Keratinocyte (primary cell): Measurements from ENCODE around the gene HLA-DOB. TPM values are rescaled to one million over a fixed set of nuclear protein-coding genes. Genes with fewer than 3 reads are reported as not detected.

ENCODE experiments used
- DNase-seq: peaks from one replicate; pipeline ENCODE4 v3.0.0-alpha.2; 2011; ENCODE audit warnings: low read depth, missing footprints, low spot score
- FAIRE-seq: peaks from 2 replicates; lab custom pipeline; 2011; peaks lifted over from hg19 to GRCh38; lab: Jason Lieb, UNC
- H2AFZ ChIP-seq: 2 replicates; pipeline ENCODE4 v1.6.0; 2012; ENCODE audit warnings: low read length, control low read depth, inconsistent platforms; ENCODE audit not compliant: control insufficient read depth
- H3K27ac ChIP-seq: 2 replicates; pipeline ENCODE4 v1.5.1; 2011; ENCODE audit warnings: low read length; ENCODE audit not compliant: control insufficient read depth, insufficient read depth
- H3K27me3 ChIP-seq: 3 replicates; pipeline ENCODE4 v1.6.0; 2011; ENCODE audit warnings: low read length; ENCODE audit not compliant: control insufficient read depth, insufficient read depth; ENCODE audit errors: extremely low read depth
- H3K36me3 ChIP-seq, 2 experiments: 2 replicates in 1 of 2; 3 replicates in 1 of 2; pipeline ENCODE4 v1.5.1; 2011; ENCODE audit warnings: low read length in 2 of 2, mild to moderate bottlenecking in 1 of 2; ENCODE audit not compliant: control insufficient read depth in 2 of 2, insufficient read depth in 2 of 2; ENCODE audit errors: extremely low read depth in 1 of 2
- H3K4me1 ChIP-seq: 3 replicates; pipeline ENCODE4 v1.5.1; 2011; ENCODE audit warnings: low read length; ENCODE audit not compliant: control insufficient read depth, insufficient read depth; ENCODE audit errors: extremely low read depth
- H3K4me2 ChIP-seq: 3 replicates; pipeline ENCODE4 v1.6.0; 2011; ENCODE audit warnings: low read depth, low read length; ENCODE audit not compliant: control insufficient read depth, insufficient read depth; ENCODE audit errors: extremely low read depth
- H3K4me3 ChIP-seq, 3 experiments: fragments of 200-600 bp in 1 of 3; sonication (generic) in 1 of 3; 2 replicates in 2 of 3; 3 replicates in 1 of 3; pipeline ENCODE4 v1.5.1; 2011 to 2016; ENCODE audit warnings: low read length in 3 of 3, mild to moderate bottlenecking in 3 of 3, control low read depth in 2 of 3, inconsistent platforms in 1 of 3, low read depth in 1 of 3, mixed read lengths in 1 of 3, mixed run types in 1 of 3, moderate library complexity in 1 of 3; ENCODE audit not compliant: control insufficient read depth in 2 of 3, insufficient read depth in 2 of 3; ENCODE audit errors: extremely low read depth in 1 of 3
- H3K79me2 ChIP-seq: 2 replicates; pipeline ENCODE4 v1.6.0; 2012; ENCODE audit warnings: low read length; ENCODE audit not compliant: control insufficient read depth, insufficient read depth
- H3K9ac ChIP-seq: 3 replicates; pipeline ENCODE4 v1.6.0; 2011; ENCODE audit warnings: low read length; ENCODE audit not compliant: control insufficient read depth, insufficient read depth; ENCODE audit errors: extremely low read depth
- H3K9me1 ChIP-seq: 3 replicates; pipeline ENCODE4 v1.6.0; 2011; ENCODE audit warnings: low read length; ENCODE audit not compliant: control insufficient read depth, insufficient read depth; ENCODE audit errors: extremely low read depth
- H3K9me3 ChIP-seq: 2 replicates; pipeline ENCODE4 v1.5.1; 2012; ENCODE audit warnings: low read depth, low read length; ENCODE audit not compliant: control insufficient read depth
- H4K20me1 ChIP-seq: 3 replicates; pipeline ENCODE4 v1.6.0; 2011; ENCODE audit warnings: low read length; ENCODE audit not compliant: control insufficient read depth, insufficient read depth; ENCODE audit errors: extremely low read depth
- EZH2 ChIP-seq: IDR thresholded peaks from one replicate; pipeline ENCODE4 v1.6.1; 2012; ENCODE audit warnings: inconsistent platforms, mild to moderate bottlenecking, low read length, moderate library complexity
- dilution Hi-C: fragments of 300-500 bp; cut with MboI; formaldehyde crosslinking; loops from one replicate; pipeline ENCODE4 v1.7.0; 2020; ENCODE audit warnings: low sequenced_read_pairs; ENCODE audit not compliant: extremely low pct_ligation_motif_present
- polyA plus RNA-seq, 5 experiments: library from polyadenylated mRNA; depleted of rRNA in 3 of 5; stranded (reverse) in 3 of 5; stranded (forward) in 1 of 5; unstranded in 1 of 5; fragments of >200 nt; gene quantifications; 1 replicate in 1 of 5; 2 replicates in 3 of 5; 3 replicates in 1 of 5; pipeline versions ENCODE4 v1.2.1 to v1.2.3, GENCODE V29; 2011 to 2012; ENCODE audit warnings: missing spikeins in 2 of 5, low read depth in 1 of 5, low replicate concordance in 1 of 5
- TF ChIP-seq, protein P1 (sequence below), 3 experiments: IDR thresholded peaks in 1 of 3; conservative IDR thresholded peaks in 1 of 3; optimal IDR thresholded peaks in 1 of 3; 2 replicates in 2 of 3; 3 replicates in 1 of 3; pipeline versions ENCODE3 to v1.5.1; 2011; ENCODE audit warnings: low read length in 3 of 3, mild to moderate bottlenecking in 3 of 3, moderate library complexity in 2 of 3, control low read depth in 1 of 3, inconsistent platforms in 1 of 3; ENCODE audit not compliant: insufficient read depth in 2 of 3; ENCODE audit errors: extremely low read depth in 1 of 3

HLA-DOB gene
- polyA plus RNA-seq, 1 donor (not counting 4 experiments of a cell fraction or from before 2014, with no cell fraction given) = 12.5 TPM

DNA sequence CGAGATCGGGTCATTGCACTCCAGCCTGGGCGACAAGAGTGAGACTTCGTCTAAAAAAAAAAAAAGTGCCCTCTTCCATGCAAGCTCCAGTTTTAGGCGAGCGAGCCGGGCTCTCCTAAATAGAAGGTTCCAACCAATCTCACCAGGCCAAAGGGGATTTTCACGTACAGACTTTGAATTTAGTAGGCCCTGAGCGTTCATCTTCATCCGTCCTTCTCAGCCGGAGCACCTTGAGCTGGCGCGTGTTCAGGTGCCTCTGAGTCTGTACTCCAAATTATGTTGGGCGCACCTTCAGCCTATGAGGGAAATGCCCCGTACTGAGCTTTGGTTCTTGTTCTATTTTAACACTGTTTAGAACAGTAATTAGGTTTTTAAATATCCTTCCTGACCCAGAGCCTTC lies 22.6 kb upstream of the HLA-DOB start:
- Histone ChIP-seq H3K27me3 (no peaks in the 10 kb centered on the region), H4K20me1 (no peaks in the 10 kb centered on the region), H3K4me3 (no peak overlapping the region), H3K9me3 (no peaks in the 10 kb centered on the region), H3K4me2 (no peak overlapping the region), H3K27ac (no peak overlapping the region), H3K4me1 (peaks cover 28% of the 10 kb centered on the region), H3K9me1 (no peaks in the 10 kb centered on the region), H3K36me3 (peaks cover 4 to 15% of the 10 kb centered on the region in 2 experiments), H3K9ac (no peak overlapping the region), H2AFZ (no peak overlapping the region), H3K79me2 (peaks cover 24% of the 10 kb centered on the region)
- dilution Hi-C loops = no loop called here
- FAIRE-seq = no peak
- DNase-seq = no peak
- TF ChIP-seq EZH2 = no peak
- TF ChIP-seq, protein P1, sequence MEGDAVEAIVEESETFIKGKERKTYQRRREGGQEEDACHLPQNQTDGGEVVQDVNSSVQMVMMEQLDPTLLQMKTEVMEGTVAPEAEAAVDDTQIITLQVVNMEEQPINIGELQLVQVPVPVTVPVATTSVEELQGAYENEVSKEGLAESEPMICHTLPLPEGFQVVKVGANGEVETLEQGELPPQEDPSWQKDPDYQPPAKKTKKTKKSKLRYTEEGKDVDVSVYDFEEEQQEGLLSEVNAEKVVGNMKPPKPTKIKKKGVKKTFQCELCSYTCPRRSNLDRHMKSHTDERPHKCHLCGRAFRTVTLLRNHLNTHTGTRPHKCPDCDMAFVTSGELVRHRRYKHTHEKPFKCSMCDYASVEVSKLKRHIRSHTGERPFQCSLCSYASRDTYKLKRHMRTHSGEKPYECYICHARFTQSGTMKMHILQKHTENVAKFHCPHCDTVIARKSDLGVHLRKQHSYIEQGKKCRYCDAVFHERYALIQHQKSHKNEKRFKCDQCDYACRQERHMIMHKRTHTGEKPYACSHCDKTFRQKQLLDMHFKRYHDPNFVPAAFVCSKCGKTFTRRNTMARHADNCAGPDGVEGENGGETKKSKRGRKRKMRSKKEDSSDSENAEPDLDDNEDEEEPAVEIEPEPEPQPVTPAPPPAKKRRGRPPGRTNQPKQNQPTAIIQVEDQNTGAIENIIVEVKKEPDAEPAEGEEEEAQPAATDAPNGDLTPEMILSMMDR (optimal IDR thresholded peaks at IDR 0.05 in 1 of 3, IDR thresholded peaks at IDR 0.05 in 1 of 3, conservative IDR thresholded peaks at IDR 0.05 in 1 of 3; ENCODE audit: extremely low read depth in 1 of 3, insufficient read depth in 2 of 3, low read length in 3 of 3) = no peak

DNA sequence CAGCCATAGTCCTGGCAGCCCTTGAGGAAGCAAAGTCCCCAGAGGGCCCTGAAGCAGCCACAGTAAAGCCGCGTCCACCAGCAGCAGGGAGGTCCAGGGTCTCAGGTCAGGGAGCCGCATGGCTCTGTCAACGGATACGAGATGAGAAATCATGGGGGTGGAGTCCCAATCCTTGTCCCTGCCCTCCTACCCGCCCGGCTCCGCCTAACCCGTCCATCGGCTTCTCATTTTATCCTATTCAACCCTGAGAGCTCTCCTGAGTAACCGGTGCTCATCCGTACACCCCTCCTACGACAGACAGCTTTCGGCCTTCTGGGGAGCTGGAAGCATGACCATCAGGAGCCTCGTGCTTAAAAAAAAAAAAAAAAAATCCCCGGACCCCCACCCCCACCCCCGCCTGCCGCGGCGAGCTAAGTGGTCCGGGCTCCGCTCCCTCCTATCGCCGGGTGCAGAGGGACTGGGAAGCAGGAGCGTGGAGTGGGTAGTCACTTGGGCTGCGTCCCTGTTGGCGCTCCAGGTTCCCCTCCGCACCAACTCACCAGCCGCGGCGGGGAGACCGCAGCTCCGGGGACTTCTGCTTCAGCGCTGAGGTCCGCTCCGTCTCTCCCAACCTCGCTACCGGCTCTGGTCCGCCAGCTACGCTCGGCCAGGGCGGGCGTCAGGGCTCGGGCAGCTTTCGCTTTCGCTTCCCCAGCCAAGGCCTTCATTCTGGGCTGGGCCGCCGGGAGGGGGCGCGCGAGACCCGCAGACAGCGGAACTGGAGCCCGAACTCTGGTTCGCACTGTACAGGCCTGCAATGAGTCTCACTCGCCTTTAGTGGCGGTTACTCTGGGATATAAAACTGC lies 21.5 kb upstream of the HLA-DOB start, which contains the start of gene TAP2:
Gene TAP2 (minus strand): TSS at position 626 of the 845 bp plus-strand sequence. CDS start 506 bp downstream, at position 120.
- peaks cover 28% of the 10 kb centered on the region for H3K4me1 ChIP-seq
- H3K4me3 ChIP-seq = peak within 1 kb of the TSS; percentile 67 to 86 (median 71)
- H3K9me1 ChIP-seq = no peaks in the 10 kb centered on the region
- H3K4me2 ChIP-seq = peak within 1 kb of the TSS; percentile 92
- DNase-seq = peak; percentile 58
- peak within 1 kb of the TSS; percentile 95 for H2AFZ ChIP-seq
- H3K9ac ChIP-seq = peak within 1 kb of the TSS; percentile 81
- H4K20me1 ChIP-seq = no peaks in the 10 kb centered on the region
- peaks cover 4 to 15% of the 10 kb centered on the region in 2 experiments for H3K36me3 ChIP-seq
- dilution Hi-C loops = no loop called here
- H3K27me3 ChIP-seq = no peaks in the 10 kb centered on the region
- H3K79me2 ChIP-seq = peaks cover 22% of the 10 kb centered on the region
- H3K27ac ChIP-seq = peak within 1 kb of the TSS; percentile 76
- peak; percentile 5 for FAIRE-seq
- TF ChIP-seq, protein P1 (optimal IDR thresholded peaks at IDR 0.05 in 1 of 3, IDR thresholded peaks at IDR 0.05 in 1 of 3, conservative IDR thresholded peaks at IDR 0.05 in 1 of 3; ENCODE audit: extremely low read depth in 1 of 3, insufficient read depth in 2 of 3, low read length in 3 of 3) = peak; percentile 89 to 96 (median 92)
- TF ChIP-seq EZH2 = no peak
- H3K9me3 ChIP-seq = no peaks in the 10 kb centered on the region
